Stimulated activated CD8-positive, alpha-beta memory T cell treated with anti-CD3 and anti-CD28 coated beads, Interleukin-4, amount 100 ng/mL, for 4 hours (primary cell): ENCODE results near the gene GTPBP1.
A peak's percentile ranks its signal among the peaks of the same experiment; 100 is the strongest.

Experiments used
- DNase-seq, 2 donors: peaks; one replicate each; pipeline ENCODE4 v3.0.0-alpha.2; 2020; ENCODE audit warnings: low read depth in 2 of 2, low spot score in 1 of 2

The GTPBP1 gene

GRCh38 chr22:38739300-38740055, 33.7 kb downstream of the GTPBP1 start:
- DNase-seq: no peak

- DNase-seq: no peak
These were observed 34.5 kb downstream of the GTPBP1 start for GRCh38 chr22:38740116-38740723.

GRCh38 chr22:38740754-38741153, 35.0 kb downstream of the GTPBP1 start:
- no peak for DNase-seq

- DNase-seq: no peak
These were observed 35.4 kb downstream of the GTPBP1 start for GRCh38 chr22:38741166-38741565.

- no peak for DNase-seq
These were observed 35.8 kb downstream of the GTPBP1 start for GRCh38 chr22:38741576-38741975.

- DNase-seq: no peak
These were observed 36.6 kb downstream of the GTPBP1 start for GRCh38 chr22:38742176-38742942.

GRCh38 chr22:38744981-38745380, 39.2 kb downstream of the GTPBP1 start:
- no peak for DNase-seq

GRCh38 chr22:38745676-38746460, 40.1 kb downstream of the GTPBP1 start:
- DNase-seq: no peak

GRCh38 chr22:38748487-38749136, 42.9 kb downstream of the GTPBP1 start:
- no peak for DNase-seq

GRCh38 chr22:38750104-38750503, 44.4 kb downstream of the GTPBP1 start:
- no peak for DNase-seq

- DNase-seq: no peak
These were observed 44.9 kb downstream of the GTPBP1 start for GRCh38 chr22:38750638-38751037.

- DNase-seq: no peak
These were observed 45.3 kb downstream of the GTPBP1 start for GRCh38 chr22:38751066-38751421.

GRCh38 chr22:38751422-38752346, 45.9 kb downstream of the GTPBP1 start:
- DNase-seq: peak in 1 of 2 donors; percentile 42

- no peak for DNase-seq
These were observed 48.4 kb downstream of the GTPBP1 start for GRCh38 chr22:38753948-38754750.

GRCh38 chr22:38754751-38755154, 49.0 kb downstream of the GTPBP1 start:
- DNase-seq: no peak

- DNase-seq: no peak
These were observed 49.6 kb downstream of the GTPBP1 start for GRCh38 chr22:38755155-38755910.

- peak; percentile 88 to 91 for DNase-seq
These were observed 50.3 kb downstream of the GTPBP1 start, which contains the start of gene SUN2 for GRCh38 chr22:38755911-38756532. Gene SUN2, minus strand, starts transcription at chr22:38755998. Its CDS starts 3,370 bp downstream, at chr22:38752628.
